ENCODE measurements around the gene HUS1.

DNA sequence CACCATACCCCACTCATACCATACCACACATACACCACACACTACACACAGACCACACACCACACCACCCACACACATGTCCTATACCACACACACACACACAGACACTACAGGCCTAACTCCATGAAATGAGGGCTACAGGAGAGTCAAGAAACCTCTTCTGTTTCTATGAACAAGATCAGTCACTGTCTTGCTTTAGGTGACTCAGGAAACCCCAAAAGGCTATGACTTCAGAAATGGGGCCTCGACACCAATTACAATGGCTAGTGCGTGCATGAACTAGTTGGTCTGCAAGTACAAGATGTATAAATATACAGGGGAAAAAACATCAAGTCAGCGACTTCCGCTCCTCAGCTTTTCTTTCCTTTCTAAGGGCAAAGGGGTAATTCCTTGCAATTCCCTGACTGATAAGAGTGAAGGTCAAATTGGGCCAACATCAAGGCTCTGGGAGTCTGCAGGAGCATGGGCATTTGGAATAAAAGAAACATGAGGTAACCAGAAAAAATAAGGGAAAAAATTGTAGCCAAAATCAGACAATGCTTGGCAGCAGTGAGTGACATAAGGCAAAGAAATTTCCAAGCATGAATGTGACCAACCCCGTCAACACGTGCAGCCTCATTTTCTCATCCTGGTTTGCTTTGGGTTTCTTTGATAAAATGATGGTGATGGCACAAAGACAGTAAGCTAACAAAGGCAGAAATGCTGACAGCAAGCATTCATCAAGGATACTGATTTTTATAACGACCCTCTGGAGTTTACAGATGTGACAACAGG lies 32.6 kb downstream of the HUS1 start:
- TF ChIP-seq, protein P1, sequence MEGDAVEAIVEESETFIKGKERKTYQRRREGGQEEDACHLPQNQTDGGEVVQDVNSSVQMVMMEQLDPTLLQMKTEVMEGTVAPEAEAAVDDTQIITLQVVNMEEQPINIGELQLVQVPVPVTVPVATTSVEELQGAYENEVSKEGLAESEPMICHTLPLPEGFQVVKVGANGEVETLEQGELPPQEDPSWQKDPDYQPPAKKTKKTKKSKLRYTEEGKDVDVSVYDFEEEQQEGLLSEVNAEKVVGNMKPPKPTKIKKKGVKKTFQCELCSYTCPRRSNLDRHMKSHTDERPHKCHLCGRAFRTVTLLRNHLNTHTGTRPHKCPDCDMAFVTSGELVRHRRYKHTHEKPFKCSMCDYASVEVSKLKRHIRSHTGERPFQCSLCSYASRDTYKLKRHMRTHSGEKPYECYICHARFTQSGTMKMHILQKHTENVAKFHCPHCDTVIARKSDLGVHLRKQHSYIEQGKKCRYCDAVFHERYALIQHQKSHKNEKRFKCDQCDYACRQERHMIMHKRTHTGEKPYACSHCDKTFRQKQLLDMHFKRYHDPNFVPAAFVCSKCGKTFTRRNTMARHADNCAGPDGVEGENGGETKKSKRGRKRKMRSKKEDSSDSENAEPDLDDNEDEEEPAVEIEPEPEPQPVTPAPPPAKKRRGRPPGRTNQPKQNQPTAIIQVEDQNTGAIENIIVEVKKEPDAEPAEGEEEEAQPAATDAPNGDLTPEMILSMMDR (IDR thresholded peaks at IDR 0.05) = no peak
- peak in 1 of 4 donors; percentile 50 for TF ChIP-seq EP300 (IDR thresholded peaks at IDR 0.05)
- TF ChIP-seq POLR2A (IDR thresholded peaks at IDR 0.05) = no peak
- TF ChIP-seq POLR2AphosphoS5 (IDR thresholded peaks at IDR 0.05) = no peak

Measured in upper lobe of left lung (tissue), 4 donors.